NCI-H1417 treated with DMSO at 0.1 percent for 48 hours (cell line): ENCODE results near the gene NAPB.

Source experiments
- DNase-seq: peaks from one replicate; lab custom pipeline; 2025; lab: John Stamatoyannopoulos, UW

The NAPB gene

DNA sequence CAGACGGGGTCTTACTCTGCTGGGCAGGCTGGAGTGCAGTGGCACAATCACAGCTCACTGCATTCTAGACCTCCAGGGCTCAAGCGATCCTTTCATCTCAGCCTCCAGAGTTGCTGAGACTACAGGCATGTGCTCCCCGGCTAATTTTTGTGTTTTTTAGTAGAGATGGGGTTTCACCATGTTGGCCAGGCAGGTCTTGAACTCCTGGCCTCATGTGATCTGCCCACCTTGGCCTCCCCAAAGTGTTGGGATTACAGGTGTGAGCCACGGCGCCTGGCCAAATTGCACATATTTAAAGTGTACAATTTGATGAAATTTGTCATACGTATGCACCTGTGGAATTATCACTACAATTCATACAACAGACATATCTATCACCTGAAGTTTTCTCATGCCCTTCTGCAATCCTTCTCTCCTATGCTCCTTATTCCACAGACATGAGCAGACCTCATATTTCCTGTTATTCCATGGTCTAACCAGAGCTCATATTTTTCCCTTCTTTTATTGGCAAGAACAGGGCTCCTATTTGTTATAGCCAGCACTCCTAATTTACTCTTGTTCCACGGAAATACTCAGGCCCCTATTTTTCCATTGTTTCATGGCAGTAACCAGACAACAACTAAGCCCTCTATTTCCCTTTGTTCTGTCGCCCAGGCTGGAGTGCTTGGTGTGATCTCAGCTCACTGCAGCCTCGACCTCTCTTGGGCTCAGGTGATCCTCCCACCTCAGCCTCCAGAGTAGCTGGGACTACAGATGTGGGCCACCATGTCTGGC lies 16.0 kb upstream of the NAPB start:
- DNase-seq, result no peak

DNA sequence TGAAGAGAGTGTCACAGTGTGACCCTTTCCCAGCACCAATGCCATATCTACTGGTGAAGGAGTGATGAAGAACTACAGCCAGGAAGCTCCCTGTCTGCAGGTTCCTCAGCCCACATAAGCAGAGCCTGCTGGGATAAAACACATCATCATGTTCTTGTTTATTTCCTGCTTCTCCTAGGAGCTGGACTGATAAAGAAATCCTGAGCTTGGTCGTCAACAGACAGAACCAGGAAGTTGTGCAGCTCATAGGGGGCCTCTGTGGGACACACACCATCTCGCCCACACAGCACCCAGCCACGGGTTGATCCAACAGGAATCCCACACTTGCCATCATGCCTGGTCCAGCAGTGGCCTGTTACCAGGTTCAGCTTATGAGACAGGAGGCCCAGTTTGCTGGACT lies 15.4 kb upstream of the NAPB start:
- no peak for DNase-seq

DNA sequence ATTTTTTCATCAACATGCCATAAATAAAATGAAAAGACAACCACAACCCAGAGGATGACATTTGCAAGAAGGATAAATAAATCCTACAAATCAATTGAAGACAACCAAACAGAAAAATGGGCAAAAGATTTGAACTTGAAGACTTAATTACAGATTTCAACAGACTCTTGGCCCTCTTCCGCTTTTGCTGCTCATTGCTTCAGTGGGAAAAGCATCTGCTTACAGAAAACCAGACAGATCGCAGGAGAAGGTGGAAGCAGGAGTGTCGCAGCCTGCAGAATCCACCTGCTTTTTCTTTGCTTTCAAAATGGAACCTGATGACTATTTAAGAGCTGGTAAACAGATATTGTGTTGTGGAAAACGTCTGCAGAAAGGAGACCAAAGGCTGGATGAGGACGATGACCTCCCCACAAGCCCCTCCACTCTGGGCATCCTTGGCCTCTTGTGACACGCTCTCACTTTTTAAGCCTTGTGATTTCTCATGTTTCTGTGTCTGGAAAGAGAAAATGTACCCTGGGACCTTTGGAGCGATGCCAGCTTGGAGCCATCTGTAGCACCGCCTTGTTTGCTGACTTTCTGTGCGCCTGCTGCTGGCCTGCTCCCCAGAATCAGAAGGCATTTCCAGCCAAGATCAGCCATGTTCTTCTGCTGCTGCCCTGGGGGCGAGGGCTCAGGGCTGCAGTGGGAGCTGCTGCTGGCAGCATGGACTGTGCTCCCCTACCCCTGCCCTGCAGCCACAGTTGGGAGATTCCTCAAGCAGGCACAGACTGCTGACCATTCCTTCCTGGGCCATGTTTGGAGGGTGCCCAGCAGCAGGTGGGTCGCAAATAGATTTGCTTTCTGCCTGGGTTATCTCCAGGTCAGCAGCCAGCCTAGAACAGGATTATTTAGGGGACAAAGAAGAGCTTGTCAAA lies 14.6 kb upstream of the NAPB start:
- DNase-seq, result no peak

DNA sequence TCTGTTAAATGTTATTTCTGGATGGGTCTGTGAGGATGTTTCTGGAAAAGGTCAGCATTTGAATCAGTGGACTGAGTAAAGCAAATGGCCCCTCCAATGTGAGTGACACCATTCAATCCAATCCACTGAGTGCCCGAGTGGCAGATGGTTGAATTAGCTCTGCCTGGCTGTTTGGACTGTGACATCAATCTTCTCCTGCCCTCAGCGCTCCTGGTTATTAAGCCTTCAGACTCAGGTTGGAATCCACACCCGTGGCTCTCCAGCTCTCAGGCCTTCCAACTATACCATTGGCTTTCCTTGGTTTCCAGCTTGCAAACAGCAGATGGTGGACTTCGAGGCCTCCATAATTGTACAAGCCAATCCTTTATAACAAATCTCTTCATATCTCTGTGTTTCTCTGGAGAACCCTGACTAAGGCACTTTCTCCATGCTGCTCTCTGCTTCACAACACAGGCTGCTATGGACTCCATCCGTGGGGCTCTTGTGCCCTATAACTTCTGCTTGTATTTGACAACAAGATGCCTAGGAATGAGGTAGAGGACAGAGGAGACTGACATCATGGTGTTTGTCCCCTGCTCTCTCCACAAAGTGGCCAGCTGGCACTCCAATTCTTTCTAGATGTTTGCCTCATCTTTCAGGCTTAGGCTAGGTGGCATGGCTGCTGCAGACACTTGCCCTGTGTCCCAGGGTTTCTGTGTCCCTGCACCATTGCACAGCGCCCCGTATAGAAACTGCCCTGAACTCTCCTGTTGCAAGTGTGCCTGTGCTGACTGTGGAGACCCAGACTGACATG lies 13.4 kb upstream of the NAPB start:
- DNase-seq, result no peak

GRCh38 chr20:23433628-23434027 lies 12.3 kb upstream of the NAPB start:
- DNase-seq, result no peak

DNA sequence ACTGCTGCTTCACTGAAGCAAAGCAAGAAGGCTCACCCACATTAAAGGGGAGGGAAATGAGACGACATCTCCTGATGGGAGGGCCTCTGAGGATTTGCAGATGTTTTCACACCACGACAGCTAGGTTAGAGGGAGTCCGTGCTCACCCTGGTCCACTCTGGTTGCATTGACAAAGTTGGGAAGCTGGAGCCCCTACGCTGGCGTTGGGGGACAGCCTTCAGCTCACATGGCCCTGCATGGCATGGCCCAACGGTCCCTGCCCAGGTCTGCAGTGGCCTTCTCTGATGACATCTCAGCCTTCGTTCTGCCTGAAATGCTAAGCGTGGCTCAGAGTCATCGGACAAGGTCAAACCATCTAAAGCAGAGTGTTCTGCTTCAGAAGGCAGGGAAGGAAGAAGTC lies 3.8 kb upstream of the NAPB start:
- DNase-seq, result no peak

DNA sequence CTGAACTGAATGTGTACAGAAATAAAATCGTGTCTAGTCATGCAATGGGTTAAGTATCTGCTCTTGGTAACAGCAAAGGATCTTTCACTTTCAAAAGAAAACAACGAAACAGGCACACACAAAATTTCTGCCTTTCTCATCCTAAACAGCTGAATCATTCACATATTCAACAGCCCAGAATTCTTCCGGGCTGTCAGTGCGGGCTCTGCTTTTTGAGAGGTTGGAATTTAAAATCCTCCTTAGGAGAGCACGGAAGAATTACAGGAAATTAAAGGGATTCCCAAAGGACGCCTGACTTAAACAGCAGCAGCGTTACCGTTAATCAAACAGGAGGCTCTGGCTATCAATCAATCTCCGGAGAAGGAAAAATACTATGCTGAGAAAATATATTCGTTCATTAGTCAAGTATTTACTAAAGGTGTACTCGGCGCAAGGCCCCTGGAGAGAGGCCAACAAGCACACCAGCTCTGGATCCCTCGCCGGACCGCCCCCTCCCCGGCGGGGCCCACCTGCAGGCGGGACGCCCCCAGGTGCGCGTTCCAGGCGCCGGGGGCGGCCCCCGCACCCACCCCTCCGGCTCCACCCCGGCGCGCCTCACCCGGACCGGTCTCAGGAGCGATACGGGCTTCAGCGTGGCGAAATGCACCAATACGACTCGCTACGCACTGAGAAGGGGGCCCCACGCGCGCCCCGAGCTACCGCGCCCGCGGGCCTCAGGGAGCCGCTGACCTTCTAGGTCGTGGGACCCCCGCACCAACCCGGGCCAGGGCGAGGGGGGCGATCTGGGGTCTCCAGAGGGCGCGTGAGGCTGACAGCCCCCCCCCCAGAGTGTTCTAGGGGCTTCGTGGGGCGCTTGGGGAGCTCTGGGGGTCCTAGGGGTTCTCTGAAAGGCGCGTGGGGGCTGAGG lies 1.0 kb downstream of the NAPB start:
- no peak for DNase-seq

DNA sequence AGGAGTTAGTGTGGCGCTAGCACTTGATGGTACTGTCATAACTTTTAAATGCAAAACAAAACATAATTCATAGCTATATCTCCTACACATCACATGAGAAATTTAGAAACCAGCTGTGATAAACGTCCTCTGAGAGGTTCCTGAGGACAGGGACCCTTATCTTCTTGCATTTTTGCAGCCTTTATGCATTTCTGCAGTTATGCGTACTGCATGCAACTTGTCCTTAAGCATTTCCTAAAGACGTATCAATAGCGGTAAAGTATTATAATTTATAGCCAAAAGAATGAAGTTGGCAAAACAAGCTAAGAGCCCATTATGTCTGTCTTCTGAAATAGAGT lies 1.7 kb downstream of the NAPB start:
- no peak for DNase-seq

DNA sequence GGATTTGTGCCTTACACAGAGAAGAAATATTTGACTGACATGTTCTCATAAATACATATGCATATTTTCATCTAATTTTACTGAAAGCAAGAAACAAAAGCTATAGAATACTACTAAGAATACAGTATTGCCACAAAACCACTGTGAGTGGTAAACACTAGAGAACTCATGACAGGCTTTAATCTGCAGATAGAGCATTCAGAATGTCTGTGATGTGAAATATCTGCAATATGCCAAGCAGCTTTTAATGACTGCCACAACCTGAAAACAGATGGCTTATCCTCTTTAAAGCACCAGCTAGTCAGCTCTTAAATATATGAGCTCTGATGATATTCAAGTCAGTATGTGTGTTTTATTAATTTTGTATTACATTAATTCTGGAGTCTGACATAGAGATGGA lies 3.4 kb downstream of the NAPB start:
- DNase-seq, result no peak

DNA sequence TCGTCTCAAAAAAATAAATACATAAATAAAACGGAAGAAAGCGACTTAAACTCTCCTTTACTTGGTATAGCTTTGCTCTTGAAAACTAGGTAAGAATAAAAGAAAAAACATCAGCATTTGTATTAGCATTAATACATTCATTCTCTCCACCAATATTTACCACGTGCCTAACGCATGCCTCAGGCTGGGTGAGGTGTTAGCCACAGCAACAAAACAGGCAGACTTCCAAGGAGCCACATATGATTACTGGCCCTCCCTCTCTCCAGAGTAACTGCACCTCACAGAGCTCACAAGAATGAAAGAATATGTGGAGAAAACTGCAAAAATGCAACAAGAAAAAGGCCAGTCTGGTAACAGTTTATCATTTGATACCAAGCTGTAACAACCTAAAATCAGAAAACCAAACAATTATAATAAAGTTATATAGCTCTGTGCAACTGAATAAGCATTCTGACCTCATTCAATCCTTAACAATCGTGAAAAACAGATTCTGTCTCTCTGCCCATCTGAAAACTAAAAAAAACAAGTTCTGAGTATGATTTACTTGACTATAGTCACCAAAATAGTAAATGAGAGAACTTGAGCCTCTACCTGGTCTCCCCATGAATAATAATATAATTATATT lies 5.2 kb downstream of the NAPB start:
- DNase-seq, result no peak

GRCh38 chr20:23415555-23415954 lies 5.7 kb downstream of the NAPB start:
- no peak for DNase-seq

GRCh38 chr20:23414526-23415188 lies 6.6 kb downstream of the NAPB start:
- no peak for DNase-seq

DNA sequence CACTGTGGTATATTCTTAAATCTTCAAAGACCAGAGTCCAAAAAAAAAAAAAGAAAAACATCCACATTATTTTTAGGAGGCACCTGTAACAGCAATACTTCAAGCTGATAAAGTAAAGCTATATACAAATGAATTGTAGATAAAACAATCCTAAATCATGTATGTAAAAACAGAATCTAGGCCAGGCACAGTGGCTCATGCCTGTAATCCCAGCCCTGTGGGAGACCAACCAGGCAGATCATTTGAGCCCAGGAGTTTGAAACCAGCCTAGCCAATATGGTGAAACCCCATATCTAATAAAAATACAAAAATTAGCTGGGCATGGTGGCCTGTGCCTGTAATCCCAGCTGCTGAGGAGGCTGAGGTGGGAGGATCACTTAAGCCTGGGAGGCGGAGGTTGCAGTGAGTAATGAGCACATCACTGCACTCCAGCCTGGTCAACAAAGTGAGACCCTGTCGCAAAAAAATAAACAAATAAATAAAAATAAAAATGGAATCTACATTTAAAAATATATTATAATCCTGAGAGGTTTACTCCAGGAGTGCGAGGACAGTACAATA lies 7.3 kb downstream of the NAPB start:
- no peak for DNase-seq

- no peak for DNase-seq
Observed at GRCh38 chr20:23412026-23412425, 9.3 kb downstream of the NAPB start.

DNA sequence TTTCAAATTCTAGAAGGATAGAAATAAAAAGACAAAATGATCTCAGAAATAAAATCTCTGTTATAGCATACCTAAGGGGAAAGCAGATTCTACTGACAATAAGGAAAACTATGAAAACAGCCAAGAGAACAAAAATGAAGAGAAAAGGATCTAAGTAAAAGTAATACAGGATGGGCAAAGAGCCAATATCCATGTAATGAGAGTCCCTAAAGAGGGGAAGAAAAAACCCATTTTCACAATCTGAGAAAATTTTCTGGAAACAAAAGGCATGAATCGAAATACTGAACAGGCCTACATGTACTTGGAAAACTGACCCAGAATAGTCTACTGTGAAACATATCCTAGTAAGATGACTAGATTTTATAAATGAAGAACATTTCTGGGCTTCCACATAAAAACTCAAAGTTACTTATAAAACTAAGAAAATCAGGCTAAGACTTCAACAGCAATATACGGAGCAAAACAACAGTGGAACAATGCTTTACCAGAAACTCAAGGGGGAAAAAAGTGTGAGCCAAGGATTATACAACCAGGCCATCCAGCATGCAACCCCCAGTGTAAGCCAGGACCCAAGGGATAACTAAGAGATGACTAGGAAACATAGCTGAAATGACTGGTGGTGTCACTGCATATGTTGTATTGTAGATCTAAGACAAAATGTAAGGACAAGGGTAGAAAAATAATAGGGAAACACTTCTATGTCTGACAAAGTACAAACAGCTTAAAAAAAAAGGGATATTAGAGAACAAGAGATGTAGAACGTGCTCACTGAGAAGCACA lies 10.2 kb downstream of the NAPB start:
- DNase-seq, result no peak

GRCh38 chr20:23409800-23410199 lies 11.5 kb downstream of the NAPB start:
- no peak for DNase-seq

DNA sequence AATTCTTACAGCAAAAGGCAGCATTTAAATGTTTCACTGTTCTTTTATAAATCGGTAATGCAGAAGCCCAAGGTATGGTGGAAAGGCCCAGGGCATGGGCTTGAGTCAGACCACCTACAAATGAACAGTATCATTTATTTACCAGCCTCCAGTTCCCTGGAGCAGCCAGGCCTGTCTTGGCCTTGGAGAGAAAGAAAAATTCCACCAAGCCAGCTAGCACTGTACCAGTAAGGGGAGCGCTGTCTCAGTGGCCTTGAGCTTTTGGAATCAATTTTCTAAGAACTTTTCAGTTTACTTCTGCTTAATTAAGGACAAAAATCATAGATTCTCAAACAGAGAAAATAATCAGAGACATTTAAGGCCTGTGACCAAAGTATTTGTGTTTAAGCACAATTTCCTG lies 12.3 kb downstream of the NAPB start:
- no peak for DNase-seq

DNA sequence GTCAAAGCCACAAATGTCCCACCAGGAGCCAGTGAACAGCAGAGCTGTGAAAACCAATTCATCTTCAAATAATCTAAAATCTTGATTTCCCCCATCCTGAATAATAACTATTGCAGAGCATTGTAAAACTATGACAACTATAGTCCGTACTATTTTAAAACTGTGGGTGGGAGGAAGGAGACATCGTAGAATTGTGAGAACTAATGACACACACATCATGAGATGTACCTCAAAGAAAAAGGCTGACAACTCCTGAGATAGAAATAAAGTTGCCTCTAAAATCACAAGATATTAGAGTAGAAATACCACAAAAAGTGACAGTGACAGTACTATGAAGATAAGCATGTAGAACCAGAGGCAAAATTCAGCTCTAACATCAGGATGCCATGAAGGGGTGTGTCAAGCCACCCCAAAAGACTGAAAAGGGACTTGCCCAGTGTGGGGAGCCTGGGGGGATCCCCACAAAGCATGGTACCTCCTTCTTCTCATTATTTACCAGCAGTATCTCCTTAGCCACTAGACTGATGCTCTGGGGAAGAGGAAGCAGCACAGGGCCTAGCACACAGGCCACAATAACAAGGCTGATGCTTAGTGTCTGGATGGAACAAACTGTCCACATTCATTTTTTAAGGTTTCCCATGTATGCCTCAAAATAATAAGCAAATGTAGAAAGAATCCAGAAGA lies 13.4 kb downstream of the NAPB start:
- no peak for DNase-seq

DNA sequence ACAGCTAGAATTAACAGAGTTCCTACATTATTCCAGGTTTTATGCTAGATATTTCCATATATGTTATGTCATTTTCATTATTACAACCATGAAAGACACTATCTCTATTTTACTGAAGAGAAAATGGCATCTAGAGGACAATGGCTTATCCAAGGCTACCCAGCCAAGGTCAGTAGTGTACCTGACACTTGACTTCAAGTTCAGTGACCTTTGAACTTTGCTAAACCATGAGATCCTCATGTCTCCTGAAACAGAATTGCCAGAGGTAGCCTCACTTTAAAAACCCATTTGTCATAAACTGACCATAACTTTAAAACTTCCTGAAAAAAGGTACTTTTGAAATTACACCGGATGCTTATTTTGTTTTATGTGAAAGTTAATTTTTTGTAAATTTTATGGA lies 14.4 kb downstream of the NAPB start:
- no peak for DNase-seq
